GM23338 (cell line): ENCODE measurements around the gene BABAM1.

Experiments
- CTCF ChIP-seq, 2 experiments: fragments of 200-600 bp in 1 of 2; sonication (generic) in 1 of 2; conservative IDR thresholded peaks; 2 replicates each; pipeline versions ENCODE4 v1.5.1 to v1.6.1; 2016 to 2017; ENCODE audit warnings: antibody characterized with exemption in 2 of 2, low read depth in 2 of 2, mild to moderate bottlenecking in 2 of 2, moderate library complexity in 1 of 2
- EZH2phosphoT487 ChIP-seq: fragments of 200-600 bp; sonication (generic); IDR thresholded peaks from one replicate; pipeline ENCODE4 v1.8.1; 2018; ENCODE audit warnings: antibody characterized with exemption; ENCODE audit not compliant: unreplicated experiment
- JUNB ChIP-seq: IDR thresholded peaks from one replicate; pipeline ENCODE4 v1.6.1; 2016; ENCODE audit warnings: antibody characterized with exemption; ENCODE audit not compliant: unreplicated experiment
- POLR2AphosphoS5 ChIP-seq: IDR thresholded peaks from 2 replicates; pipeline ENCODE4 v1.6.1; 2016; ENCODE audit warnings: antibody characterized with exemption, low read depth

- TF ChIP-seq CTCF (conservative IDR thresholded peaks at IDR 0.05; ENCODE audit: low read depth in 2 of 2) (no peak), JUNB (no peak), EZH2phosphoT487 (no peak), POLR2AphosphoS5 (no peak)
These were observed 26.4 kb downstream of the BABAM1 start for GRCh38 chr19:17293605-17294004.
